Activated naive CD4-positive, alpha-beta T cell (primary cell): ENCODE results near the gene CHTOP.
"Not testable (repeated sequence)": the region's sequence is repeated elsewhere in the genome, so short reads cannot be mapped to it uniquely, and the experiment has no call there.

Experiments used
- DNase-seq, 4 experiments: peaks; one replicate each; lab custom pipeline; 2025; lab: John Stamatoyannopoulos, UW

Gene CHTOP

DNA sequence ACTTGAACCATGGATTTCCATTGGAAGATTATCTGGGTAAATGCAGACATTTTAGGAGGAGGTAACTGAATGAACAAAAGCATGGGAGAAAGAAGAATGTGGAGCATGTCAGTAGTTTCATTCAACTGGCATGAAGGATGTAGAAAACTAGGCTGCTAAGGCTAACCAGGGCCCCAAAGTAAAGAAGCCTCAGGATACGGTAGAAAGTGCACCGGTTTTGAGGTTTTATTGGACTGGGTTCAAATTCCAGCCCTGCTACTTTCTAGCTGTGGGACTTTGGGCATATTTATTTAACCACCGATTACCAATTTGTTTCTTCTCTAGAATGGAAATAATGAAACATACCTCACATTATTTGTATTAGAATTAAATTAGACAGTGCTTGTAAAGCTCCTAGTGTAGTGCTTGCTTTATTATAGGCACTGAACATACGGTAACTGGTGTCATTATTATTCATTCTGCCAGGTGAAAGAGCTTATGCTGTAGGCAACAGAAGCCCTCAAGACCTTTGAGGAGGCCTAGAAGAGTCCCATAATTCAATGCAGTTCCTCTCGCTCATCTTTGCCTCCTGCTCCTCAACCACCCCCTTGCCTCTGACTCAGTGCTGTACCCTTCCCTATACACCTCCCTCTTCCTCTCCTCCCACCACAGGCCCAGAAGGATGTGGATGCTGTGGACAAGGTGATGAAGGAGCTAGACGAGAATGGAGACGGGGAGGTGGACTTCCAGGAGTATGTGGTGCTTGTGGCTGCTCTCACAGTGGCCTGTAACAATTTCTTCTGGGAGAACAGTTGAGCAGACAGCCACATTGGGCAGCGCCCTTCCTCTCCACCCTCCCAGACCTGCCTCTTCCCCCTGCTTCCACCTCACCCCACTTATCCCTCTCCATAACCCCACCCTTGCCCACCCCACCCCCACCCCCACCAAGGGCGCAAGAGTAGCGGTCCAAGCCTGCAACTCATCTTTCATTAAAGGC, 2.5 kb upstream of the CHTOP start:
- no peak for DNase-seq

- no peak for DNase-seq
These were observed 609 bp upstream of the CHTOP start for GRCh38 chr1:153633161-153633753.

GRCh38 chr1:153635872-153636271, 2.0 kb downstream of the CHTOP start:
- DNase-seq, result no peak

DNA sequence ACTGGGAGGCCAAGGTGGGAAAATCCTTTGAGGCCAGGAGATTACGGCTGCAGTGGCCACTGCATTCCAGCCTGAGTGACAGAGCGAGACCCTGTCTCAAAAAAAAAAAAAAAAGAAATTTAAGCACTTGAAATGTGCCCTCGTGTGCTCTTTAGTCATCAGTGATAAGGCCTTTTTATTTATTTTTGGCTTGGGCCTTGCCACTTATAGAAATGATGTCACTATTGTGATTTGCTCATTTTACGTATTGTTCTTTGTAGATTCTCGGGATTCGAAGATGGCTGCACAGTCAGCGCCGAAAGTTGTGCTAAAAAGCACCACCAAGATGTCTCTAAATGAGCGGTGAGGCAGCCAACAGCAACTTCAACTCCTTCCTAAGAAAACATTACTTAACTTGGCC, 2.4 kb downstream of the CHTOP start:
- no peak for DNase-seq

- DNase-seq, result no peak
These were observed 4.4 kb downstream of the CHTOP start for GRCh38 chr1:153638261-153638660.

- no peak for DNase-seq
These were observed 5.4 kb downstream of the CHTOP start for GRCh38 chr1:153639280-153639679.

- DNase-seq, result not testable (repeated sequence)
These were observed 6.3 kb downstream of the CHTOP start for GRCh38 chr1:153640213-153640612.

- no peak for DNase-seq
These were observed 7.0 kb downstream of the CHTOP start for GRCh38 chr1:153640861-153641260.

DNA sequence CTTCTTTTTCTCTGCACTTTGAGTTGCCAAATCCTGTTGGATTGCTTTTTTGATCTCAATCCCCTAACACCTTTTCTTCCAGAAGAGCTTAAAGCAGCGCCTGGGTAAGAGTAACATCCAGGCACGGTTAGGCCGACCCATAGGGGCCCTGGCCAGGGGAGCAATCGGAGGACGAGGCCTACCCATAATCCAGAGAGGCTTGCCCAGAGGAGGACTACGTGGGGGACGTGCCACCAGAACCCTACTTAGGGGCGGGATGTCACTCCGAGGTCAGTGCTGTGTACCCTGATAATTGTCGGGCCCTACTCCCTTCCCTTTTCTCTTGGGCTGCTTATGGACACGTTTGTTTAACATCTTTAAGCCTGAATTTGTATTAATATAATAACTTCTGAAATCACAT, 8.3 kb downstream of the CHTOP start:
- DNase-seq, result no peak

GRCh38 chr1:153643100-153643499, 9.2 kb downstream of the CHTOP start:
- no peak for DNase-seq

DNA sequence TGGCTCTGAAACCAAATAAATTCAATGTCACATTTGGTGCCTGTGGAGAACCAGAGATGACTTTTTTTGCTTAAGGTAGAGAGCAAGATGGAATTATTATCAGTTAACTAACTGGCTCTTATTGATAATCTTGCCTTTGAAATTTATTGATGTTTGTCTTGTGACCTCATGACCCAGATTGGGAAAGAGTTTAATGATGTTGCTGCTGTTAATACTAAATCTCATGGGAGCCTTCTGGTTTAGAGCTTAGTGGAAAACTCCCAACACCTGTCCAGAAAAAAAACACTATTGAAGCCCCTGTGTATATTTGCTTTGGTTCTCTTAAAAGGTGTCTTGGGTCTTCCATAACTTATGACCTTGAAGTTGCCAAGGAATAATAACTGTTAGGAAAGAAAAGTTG, 9.9 kb downstream of the CHTOP start:
- no peak for DNase-seq

DNA sequence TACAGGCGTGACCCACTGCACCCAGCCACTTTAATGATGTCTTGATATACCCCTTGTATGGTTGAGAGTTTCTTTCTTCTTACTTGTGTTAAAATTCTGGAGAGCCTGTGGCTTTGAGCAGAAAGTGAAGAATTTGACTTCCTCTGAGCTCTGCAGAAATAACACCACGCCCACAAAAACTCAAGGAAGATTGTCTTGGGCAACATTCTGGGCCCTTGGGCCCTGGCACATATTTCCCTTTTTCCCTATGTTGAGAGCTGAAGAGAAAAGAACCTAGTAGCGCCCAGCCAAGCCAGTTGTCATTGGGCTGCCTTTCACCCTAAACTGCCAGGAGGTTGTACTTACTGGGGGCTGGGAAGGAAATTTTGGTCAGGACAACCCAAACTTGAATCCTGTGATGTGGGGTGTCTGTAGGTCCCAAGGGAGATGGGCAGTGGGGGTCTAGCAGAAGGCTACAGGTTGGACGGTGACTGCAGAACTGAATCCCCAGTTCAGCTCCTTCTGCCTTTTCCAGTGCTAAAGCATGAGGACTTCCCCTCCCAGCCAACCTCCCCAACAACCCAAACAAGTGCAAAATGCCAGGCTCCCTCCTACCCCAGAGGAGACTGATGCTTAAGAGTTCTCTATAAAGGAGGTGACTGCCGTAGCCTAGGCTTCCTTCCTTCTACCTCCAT, 12.9 kb downstream of the CHTOP start:
- DNase-seq, result no peak

DNA sequence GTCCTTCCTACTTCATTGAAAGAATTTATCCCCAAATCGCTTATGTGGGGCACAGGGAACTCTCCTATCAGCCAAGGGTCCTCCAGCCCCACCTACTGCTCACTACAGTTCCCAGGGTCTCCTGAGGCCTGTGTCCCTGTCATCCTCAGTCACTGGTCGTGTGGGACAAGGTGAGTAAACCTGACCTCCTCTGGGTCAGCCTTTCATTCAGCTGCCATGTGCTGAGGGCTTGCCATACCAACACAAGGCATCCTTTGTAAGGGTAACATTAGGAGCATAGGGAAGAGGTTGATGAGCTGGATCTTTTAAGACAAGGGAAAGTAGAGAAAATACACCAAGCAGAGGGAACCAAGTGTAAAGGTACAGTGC, 13.5 kb downstream of the CHTOP start:
- DNase-seq, result no peak

DNA sequence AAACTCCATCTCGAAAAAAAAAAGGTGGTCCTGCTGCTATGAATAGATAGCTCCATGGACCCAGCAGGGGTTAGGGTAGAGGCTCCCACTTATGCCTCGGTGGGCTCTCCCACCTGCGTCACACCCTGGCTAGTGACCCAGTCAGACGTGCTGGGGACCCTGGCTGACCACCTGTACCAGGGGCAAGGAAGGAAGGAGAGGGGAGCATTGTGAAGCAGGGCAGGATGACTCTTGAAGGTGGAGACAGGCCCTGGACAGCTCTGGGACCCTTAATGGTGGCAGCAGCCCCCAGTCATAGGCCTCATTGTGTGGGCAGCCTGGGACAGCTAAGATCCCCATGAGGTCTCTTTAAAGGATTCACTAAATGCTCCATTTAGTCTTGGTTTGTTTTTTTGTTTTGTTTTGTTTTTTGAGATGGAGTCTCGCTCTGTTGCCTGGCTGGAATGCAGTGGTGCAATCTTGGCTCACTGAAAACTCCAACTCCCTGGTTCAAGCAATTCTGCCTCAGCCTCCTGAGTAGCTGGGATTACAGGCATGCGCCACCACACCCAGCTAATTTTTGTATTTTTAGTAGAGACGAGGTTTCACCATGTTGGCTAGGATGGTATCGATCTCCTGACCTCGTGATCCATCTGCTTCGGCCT, 14.3 kb downstream of the CHTOP start:
- DNase-seq, result no peak

GRCh38 chr1:153649137-153649862, 15.4 kb downstream of the CHTOP start:
- peak in 1 of 4 experiments; percentile 20 for DNase-seq

DNA sequence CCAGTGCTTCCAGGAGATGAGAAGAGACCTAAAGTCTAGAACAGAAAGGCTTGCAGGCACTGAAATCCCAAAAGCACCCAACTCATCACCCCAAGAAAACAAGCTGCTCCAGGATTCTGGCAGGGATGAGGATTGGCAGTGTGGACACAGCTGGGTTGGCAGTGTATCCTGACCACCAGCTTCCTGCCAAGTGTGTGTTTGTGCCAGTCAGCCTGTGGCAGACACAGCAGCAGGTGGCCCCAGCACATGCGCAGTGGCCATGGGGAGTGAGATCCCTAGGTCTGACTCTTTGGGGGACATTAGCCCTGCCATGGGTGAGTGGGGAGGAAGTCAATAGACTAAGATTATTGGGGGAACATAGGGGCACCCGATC, 16.0 kb downstream of the CHTOP start:
- peak in 1 of 4 experiments; percentile 7 for DNase-seq

DNA sequence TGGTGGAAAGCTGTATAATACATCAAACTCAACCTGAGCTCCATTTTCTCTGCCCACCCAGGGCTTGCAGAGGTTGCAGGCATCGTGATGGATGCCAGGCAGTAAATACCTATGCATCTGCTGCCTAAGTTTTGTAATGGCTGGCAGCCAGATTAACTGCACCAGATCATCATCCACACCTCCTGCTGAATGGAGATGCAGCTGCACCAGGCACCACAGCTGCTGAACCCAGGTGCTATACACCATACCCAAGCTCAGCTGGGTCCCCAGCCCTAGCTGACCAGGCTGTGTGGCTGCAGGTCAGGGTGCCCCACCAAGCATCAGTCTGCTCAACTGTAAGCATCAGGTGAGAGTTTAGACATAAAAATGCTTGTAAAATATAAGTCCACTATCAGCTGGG, 17.9 kb downstream of the CHTOP start:
- DNase-seq, result no peak

DNA sequence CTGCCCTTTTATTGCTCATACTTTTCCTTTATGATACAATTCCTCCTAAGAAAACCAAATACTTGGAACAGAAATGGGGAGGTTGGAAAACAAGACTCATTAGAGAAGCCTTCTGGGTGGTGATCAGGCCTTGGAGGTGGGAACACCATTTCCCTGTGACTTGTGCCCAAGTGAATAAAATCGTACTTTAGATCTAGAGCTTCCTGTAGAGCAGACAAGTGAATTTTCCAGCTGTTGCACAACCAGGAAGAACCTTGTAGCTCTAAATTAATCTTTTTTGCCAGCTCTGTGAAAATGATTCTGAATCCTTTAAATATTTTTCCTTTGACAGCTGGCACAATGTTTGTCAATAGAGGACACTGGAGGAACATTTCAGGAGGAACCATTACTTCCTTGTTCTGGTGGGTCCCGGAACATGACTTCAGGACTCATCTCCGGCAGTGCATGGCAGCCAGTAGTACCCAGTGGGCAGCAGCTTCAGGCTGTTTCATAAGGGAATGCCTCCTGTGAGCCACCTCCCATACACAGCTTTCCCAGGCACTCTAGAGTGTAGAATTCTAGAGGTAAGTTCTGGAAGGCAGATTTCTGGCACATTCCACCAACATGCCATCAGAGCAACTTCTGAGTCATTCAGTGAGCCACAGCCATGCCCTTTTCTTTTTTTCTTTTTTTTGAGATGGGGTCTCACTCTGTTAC, 19.1 kb downstream of the CHTOP start:
- no peak for DNase-seq

DNA sequence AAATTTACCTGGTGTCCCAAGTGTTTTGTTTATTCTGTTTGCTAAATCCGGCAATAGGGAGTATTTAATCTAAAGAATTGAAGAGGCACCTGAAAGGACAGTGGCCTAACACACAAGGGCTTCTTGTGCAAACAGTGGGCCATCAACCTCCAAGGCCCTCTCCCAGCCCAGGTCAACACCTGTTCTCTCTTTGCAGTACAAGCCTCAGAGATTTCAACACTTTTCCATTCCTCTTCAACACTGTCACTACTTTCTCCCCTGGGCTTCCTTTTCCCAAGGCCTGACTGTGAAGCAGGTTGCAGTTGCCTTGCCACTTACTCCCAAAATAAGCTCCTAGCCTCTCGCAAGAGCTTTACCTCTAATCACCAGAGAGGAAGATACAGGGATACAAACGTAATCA, 21.5 kb downstream of the CHTOP start:
- DNase-seq, result no peak

DNA sequence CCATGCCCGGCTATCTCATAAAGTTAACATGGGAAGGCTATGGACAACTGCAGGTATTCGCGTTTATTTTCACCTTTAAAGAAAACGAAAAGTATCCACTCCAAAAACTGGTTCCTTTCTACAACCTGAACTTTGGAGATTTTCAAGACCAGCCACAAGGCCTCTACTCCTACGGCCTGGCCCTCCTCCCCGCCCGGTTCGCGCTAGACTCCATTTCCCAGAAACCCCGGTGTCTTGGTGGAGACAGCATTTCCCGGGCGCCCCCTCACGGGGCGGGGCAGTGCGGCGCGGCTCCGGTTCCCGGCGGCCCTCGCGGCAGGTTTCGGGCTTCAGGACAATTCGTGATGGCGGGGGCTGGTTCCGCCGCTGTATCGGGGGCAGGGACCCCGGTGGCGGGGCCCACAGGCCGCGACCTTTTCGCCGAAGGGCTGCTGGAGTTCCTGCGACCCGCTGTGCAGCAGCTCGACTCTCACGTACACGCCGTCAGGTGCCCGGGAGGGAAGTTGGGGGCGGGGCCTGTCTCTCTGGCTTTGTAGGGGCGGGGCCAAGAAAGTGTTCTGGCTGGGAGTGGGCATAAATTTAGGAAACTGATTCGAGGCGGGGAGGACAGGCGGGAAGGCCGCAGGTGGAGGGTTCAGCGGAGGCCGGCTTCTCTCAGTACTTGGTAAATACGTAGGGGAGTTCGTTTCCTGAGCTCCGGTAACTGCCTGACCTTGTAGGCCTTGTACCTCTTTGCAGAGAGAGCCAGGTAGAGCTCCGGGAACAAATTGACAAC, 24.7 kb downstream of the CHTOP start, which contains the start of gene SNAPIN:
Gene SNAPIN (plus strand): TSS at position 304 of the 775 bp plus-strand sequence. CDS start 41 bp downstream, at position 345.
- DNase-seq, result peak; percentile 68 to 87 (median 80)
